ENCODE results near the gene COL18A1.

Gene COL18A1

GRCh38 chr21:45403133-45403824 lies 1.7 kb upstream of the COL18A1 start:
- no peak for DNase-seq

- no peak for DNase-seq
Measured at GRCh38 chr21:45403825-45404729, 888 bp upstream of the COL18A1 start.

DNA sequence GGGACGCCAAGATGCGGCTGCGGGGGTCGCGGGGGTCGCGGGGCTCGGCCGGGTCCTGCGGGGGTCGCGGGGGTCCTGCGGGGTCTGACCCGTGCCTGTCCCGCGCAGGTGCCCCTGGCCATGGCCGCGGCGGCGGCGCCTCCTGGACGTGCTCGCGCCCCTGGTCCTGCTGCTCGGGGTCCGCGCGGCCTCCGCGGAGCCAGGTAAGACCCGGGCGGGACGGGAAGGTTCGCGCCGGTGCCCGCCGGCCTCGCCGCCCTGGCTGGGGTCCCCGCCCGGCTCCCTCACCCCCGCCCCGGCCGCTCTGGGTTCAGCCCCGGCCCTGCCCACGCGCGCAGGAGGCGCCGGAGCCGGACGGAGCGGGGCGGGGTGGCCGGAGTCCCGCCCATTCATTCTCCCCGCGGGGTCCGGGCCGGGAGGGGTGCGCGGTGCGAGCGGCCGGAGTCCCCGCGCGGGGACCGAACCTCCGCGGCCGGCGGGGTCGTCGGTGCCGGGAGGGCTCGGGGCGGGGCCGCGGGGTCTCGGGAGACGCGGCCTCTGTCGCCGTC lies 380 bp downstream of the COL18A1 start:
- DNase-seq = no peak

GRCh38 chr21:45405819-45406762 lies 1.1 kb downstream of the COL18A1 start:
- DNase-seq = no peak

DNA sequence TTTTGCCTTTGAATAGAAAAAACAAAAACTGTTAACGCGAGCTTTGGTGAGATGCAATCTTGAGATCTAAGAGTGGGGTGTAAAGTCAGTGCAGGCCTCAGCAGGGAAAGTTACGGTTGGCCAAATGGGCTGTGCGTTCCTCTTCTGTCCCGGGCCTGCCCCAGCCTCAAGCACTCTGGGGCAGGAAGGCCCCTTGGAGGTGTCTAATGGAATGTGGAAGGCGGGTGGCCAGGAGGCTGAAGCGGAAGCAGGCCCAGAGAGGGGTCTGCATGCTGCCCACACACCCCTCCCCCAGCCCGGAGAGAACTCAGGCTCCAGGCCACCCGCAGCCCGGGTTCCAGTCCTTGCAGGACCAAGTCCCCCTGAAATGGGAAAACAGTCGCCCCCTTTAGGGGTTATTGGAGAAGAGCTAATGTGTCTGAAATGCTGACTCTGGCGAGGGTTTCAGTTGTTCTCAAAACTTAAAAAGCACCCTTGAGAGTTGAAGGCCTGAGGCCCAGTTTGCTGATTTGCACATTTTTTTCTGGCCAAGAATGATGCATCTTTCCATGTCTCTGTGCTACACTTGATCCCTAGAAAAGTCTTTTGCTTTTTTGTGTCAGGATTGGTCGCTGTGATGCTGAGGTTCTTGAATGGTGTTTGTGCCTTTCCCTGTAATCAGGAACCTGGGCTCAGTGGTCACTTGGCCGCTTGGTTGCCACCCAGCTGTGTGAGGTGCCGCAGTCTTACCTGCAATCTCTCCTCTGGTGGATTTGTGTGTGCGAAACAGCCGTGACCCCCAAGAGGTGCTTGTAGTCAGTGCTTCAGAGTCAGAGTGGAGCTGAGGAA lies 2.0 kb downstream of the COL18A1 start:
- no peak for DNase-seq

DNA sequence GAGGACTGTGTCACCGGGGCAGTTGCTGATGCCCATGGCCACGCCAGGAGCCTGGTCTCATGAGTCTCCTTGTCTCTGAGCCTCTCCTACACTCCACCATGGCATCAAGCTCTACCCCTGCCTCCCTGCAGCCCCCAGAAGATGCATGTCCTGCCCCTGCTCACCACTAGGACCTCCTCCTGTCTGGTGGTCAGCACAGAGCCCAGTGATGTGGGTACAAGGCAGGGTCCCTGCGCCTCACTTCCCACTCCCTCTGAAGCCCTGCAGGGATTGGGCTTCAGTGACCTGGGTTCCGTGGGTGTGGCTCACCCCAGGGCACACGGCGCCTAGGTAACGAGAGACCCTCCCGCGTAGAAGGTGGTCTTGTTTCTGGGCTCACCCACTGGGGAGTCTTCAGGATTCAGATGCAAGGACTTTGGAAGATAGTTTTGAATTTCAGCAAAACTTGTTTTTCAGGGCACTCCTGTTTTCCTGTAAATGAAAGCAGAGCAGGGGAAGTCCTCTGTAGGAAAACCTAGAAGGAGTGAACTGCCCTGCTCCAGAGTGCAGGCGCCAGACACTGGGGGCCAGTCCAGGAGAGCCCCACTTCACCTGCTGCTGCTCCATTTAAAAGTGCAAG lies 2.8 kb downstream of the COL18A1 start:
- no peak for DNase-seq

- no peak for DNase-seq
Measured at GRCh38 chr21:45408271-45408791, 3.4 kb downstream of the COL18A1 start.

- no peak for DNase-seq
Measured at GRCh38 chr21:45408801-45409261, 3.9 kb downstream of the COL18A1 start.

DNA sequence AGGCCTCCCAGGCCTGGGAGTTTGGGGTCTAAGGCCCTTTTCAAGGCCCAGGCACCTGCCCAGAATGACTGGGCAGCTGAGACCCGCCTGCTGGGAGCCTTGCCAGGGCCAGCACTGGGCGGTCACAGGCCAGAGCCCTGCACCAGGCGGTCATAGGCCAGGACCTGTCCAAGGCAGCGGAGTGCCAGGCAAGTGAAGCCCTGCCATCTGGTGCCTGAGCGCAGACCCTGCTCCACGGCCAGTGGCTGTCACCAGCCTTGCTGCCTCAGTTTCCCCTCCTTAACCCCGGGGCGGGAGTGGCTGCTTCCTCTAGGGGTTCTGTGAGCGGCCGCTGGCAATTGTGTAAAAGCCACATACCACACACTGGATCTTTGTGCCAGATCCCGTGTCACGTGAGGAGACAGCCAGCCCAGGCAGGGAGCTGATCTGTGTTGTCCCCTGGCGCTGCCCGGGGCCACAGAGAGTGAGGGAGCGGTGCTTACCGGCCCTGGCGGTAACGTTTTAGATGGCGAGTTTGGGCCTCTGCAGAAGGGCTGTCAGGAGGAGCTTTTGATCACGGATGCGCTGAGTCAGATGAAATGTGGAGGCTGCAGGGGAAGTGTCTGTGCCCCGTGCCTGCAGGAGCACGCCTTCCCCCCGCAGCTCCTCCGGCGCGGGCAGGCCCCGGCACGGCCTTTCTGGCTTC lies 4.6 kb downstream of the COL18A1 start:
- DNase-seq = no peak

DNA sequence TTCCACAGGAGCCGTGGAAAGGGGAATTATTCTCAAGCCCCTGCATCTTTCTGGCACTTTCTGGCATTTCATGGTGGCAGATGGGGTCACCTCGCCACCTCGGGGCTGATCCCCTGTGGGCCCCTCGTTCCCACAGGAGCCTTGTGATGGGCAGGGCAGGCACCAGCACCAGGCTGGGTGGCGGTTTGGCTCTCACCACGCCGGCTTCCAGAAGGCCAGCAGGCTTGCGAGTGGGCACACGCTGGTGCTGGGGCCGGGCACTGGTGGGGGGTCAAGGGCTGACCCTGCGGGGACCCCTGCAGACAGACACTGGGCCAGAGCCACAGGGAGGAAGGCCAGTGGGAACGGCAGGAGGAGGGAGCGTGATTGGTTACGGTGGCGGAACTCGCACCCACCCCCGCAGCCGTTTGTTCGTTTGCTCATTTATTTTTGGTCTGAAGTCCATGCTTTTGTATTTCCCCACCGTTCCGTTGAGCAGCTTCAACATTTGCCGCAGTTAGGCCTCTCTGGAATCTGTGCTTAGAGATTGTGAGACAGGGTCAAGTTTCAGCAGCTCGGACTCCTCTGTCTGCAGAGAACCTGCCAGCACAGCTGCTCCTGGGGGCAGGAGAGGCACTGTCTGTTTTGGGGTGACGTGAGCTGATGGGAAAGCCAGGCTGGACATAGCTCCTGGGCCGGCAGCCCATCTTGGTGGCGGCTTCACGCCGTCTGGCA lies 5.3 kb downstream of the COL18A1 start:
- DNase-seq = no peak

DNA sequence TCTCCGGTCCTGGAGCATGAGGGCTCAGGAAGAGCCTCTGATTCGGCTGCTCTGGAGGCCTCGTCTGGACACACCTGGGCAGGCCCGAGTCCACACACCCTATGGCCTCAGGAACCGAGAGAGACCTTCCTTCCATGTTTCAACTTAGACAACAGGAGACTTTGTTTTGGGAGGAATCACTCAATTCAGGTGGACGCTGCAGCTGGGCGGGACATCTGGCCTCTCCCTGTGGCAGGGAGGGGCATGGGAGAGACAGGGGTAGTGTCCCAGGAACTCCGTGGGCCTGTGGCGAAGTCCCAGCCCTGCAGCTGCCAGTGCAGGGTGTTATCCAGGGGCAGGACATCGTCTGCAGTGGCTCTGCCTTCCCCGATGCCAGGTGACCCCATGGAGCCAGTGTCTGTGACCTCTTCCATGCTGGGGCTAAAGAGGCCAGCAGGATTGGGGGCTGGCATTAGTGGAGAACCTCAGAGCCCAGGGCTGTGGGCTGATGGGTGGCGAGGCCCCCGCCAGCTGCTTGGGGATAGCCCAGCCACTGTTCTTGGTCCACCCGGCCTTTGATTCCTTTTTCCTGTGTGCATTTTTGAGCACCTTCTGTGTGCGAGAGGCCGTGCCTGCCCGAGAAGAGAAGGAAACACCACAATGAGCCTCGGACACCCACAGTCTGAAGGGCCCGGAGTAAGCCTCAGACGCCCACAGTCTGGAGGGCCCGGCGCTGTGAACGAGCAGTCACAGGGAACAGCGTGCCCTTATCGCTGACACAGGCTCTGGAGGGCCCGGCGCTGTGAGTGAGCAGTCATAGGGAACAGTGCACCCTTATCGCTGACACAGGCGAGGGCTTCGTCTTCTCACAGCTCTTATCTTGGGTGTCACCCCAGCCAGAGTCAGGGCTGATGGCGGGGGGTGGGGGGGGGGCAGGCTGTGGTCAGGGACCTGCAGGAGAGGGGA lies 6.2 kb downstream of the COL18A1 start:
- no peak for DNase-seq

DNA sequence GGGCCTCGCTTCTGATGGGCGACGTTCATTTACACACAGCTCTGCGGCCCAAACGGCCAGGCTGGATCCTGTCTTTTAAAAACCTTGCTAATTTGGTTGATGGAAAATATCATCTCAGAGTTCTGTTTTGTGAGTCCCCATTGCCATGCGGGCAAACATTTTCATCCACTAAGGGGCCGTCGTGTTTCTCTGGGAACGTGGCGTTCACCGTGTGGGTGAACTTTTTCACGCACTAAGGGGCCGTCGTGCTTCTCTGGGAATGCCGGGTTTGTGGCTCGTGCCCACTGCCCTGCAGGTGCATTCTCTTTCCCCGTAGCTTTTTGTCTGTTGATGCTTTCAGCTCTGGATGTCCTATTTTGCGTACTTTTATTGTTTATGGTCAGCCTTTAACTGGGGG lies 6.8 kb downstream of the COL18A1 start:
- no peak for DNase-seq

GRCh38 chr21:45412491-45412890 lies 7.5 kb downstream of the COL18A1 start:
- DNase-seq = no peak

GRCh38 chr21:45412909-45413611 lies 8.1 kb downstream of the COL18A1 start:
- no peak for DNase-seq

GRCh38 chr21:45413922-45414321 lies 9.0 kb downstream of the COL18A1 start:
- DNase-seq = no peak

DNA sequence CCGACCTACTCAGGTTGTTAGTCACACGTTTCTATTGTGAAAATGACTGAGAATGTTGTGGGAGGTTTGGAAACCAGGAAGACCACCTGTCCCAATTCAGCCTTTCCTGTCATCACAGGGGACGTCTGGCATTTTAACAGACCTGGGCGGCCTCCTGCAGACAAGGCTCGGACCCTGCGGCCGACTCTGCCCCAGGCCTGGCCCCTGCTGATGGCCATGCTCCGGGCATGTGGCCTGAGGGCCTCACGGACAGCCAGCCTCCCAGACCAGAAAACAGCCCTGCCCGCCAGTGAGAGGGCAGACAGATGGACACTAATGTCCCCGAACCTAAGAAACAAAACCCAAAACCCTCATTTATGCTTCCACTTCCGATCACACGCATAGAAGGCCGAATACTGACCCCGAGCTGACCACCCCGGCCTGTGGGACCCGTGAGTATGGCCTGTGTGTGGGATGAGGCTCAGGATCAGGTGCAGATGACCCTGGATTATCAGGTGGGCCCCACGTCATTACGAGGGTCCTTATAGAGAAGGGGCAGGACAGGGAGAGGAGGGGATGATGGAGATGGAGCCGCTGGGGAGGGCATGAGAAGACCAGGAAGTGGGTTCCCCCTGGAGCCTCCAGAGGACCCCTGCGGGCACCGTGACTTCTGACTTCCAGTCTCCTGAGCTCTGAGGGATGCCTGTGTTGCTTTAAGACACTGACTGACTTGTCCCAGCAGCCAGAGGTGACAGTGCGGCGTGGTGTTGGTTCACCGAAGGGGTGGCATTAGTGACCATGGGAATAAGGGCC lies 9.6 kb downstream of the COL18A1 start:
- DNase-seq = no peak

All from activated CD4-positive, CD25-positive, alpha-beta regulatory T cell treated with anti-CD3 and anti-CD28 coated beads, Interleukin-2, amount 50 U/mL, for 72 hours (primary cell).